IMR-90 (cell line): ENCODE measurements around the gene TRIM40. TPM values are rescaled to one million over a fixed set of nuclear protein-coding genes. Genes with fewer than 3 reads are reported as not detected.

Source experiments
- ATAC-seq: fragments of 200-7000 bp; cut with Tn5 transposase; 2 replicates; pipeline ENCODE4 v1.9.1; 2020; ENCODE audit warnings: low read depth, mild to moderate bottlenecking, moderate library complexity
- BruUV-seq: library from RNA; stranded (reverse); fragments of 400-500 nt; replicated peaks from 2 replicates; lab custom pipeline; 2021; lab: Mats Ljungman, UMichigan
- CTCF ChIA-PET: fragments of 300-600 bp; formaldehyde crosslinking; extraction: SDS; loops from one replicate; lab custom pipeline; 2021; ENCODE audit warnings: antibody characterized with exemption; lab: Yijun Ruan, JAX
- POLR2A ChIA-PET: fragments of 300-600 bp; sonication (Branson Sonifier 250); formaldehyde crosslinking; loops from one replicate; lab custom pipeline; 2022; ENCODE audit warnings: antibody characterized with exemption; ENCODE audit not compliant: unreplicated experiment; lab: Charles Lee
- DNase-seq: peaks from one replicate; pipeline ENCODE4 v3.0.0; 2013
- H2AFZ ChIP-seq: replicated peaks from 2 replicates; pipeline ENCODE3; 2013; ENCODE audit warnings: low read length, mild to moderate bottlenecking; ENCODE audit not compliant: poor library complexity
- H2AK5ac ChIP-seq: 2 replicates; pipeline ENCODE4 v1.6.1; 2013; ENCODE audit warnings: low read depth, low read length, inconsistent platforms
- H2AK9ac ChIP-seq: replicated peaks from 2 replicates; pipeline ENCODE3; 2013; ENCODE audit warnings: mild to moderate bottlenecking, low read depth, low read length, moderate library complexity; ENCODE audit not compliant: poor library complexity
- H2BK120ac ChIP-seq: 2 replicates; pipeline ENCODE4 v1.6.1; 2013; ENCODE audit warnings: low read depth, low read length, inconsistent platforms
- H2BK15ac ChIP-seq: 3 replicates; pipeline ENCODE4 v1.6.1; 2013; ENCODE audit warnings: low read depth, low read length, inconsistent platforms
- H2BK20ac ChIP-seq: 2 replicates; pipeline ENCODE4 v1.6.1; 2013; ENCODE audit warnings: low read depth, mild to moderate bottlenecking, inconsistent platforms, low read length, moderate library complexity
- H2BK5ac ChIP-seq: 2 replicates; pipeline ENCODE4 v1.6.1; 2013; ENCODE audit warnings: mild to moderate bottlenecking, low read depth, low read length, inconsistent platforms; ENCODE audit not compliant: poor library complexity, severe bottlenecking
- H3K14ac ChIP-seq: replicated peaks from 2 replicates; pipeline ENCODE4 v1.6.1; 2013; ENCODE audit warnings: low read depth, low read length, inconsistent platforms
- H3K18ac ChIP-seq: 2 replicates; pipeline ENCODE4 v1.6.1; 2013; ENCODE audit warnings: low read depth, low read length, control low read depth
- H3K23ac ChIP-seq: 2 replicates; pipeline ENCODE4 v1.6.1; 2013; ENCODE audit warnings: low read depth, low read length, inconsistent platforms
- H3K27ac ChIP-seq: 2 replicates; pipeline ENCODE4 v1.5.1; 2013; ENCODE audit warnings: mild to moderate bottlenecking, control low read depth, low read length; ENCODE audit not compliant: insufficient read depth
- H3K27me3 ChIP-seq: 2 replicates; pipeline ENCODE4 v1.6.1; 2013; ENCODE audit warnings: low read length; ENCODE audit not compliant: control insufficient read depth, insufficient read depth
- H3K36me3 ChIP-seq: 2 replicates; pipeline ENCODE4 v1.6.1; 2013; ENCODE audit warnings: low read length, mixed read lengths; ENCODE audit not compliant: control insufficient read depth, insufficient read depth
- H3K4ac ChIP-seq: 2 replicates; pipeline ENCODE4 v1.6.1; 2013; ENCODE audit warnings: low read depth, low read length, inconsistent platforms
- H3K4me1 ChIP-seq: 2 replicates; pipeline ENCODE4 v1.6.1; 2013; ENCODE audit warnings: low read length, mixed read lengths; ENCODE audit not compliant: control insufficient read depth, insufficient read depth
- H3K4me2 ChIP-seq: 2 replicates; pipeline ENCODE4 v1.6.1; 2013; ENCODE audit warnings: low read depth, mild to moderate bottlenecking, control low read depth, low read length, moderate library complexity
- H3K4me3 ChIP-seq: 2 replicates; pipeline ENCODE4 v1.5.1; 2013; ENCODE audit warnings: low read depth, mild to moderate bottlenecking, control low read depth, low read length, moderate library complexity; ENCODE audit not compliant: insufficient read depth
- H3K56ac ChIP-seq: 2 replicates; pipeline ENCODE4 v1.6.1; 2013; ENCODE audit warnings: low read length, inconsistent platforms; ENCODE audit not compliant: insufficient read depth; ENCODE audit errors: extremely low read depth
- H3K79me1 ChIP-seq, 2 experiments: 2 replicates each; pipeline ENCODE4 v1.6.1; 2013; ENCODE audit warnings: low read length in 2 of 2, inconsistent platforms in 1 of 2, low read depth in 1 of 2
- H3K9ac ChIP-seq: 2 replicates; pipeline ENCODE4 v1.6.1; 2013; ENCODE audit warnings: low read depth, low read length, control low read depth
- H3K9me1 ChIP-seq: 2 replicates; pipeline ENCODE4 v1.6.1; 2013; ENCODE audit warnings: low read length, inconsistent platforms; ENCODE audit not compliant: insufficient read depth
- H3K9me3 ChIP-seq: 2 replicates; pipeline ENCODE4 v1.6.1; 2013; ENCODE audit warnings: low read length; ENCODE audit not compliant: control insufficient read depth, insufficient read depth
- H4K20me1 ChIP-seq: 2 replicates; pipeline ENCODE4 v1.6.1; 2013; ENCODE audit warnings: low read length, inconsistent platforms; ENCODE audit not compliant: insufficient read depth
- H4K5ac ChIP-seq: 2 replicates; pipeline ENCODE4 v1.6.1; 2013; ENCODE audit warnings: mild to moderate bottlenecking, low read depth, low read length, control low read depth
- H4K8ac ChIP-seq, 2 experiments: 2 replicates each; pipeline ENCODE4 v1.6.1; 2013; ENCODE audit warnings: low read depth in 2 of 2, low read length in 2 of 2, control low read depth in 1 of 2, inconsistent platforms in 1 of 2
- H4K91ac ChIP-seq: 2 replicates; pipeline ENCODE4 v1.6.1; 2013; ENCODE audit warnings: low read depth, low read length, inconsistent platforms; ENCODE audit not compliant: insufficient read depth
- BHLHE40 ChIP-seq: fragments of 150-350 bp; IDR thresholded peaks from 2 replicates; pipeline ENCODE4 v1.6.1; 2016; ENCODE audit warnings: mild to moderate bottlenecking, low read depth, low read length
- SMC3 ChIP-seq: fragments of 150-350 bp; IDR thresholded peaks from 2 replicates; pipeline ENCODE4 v1.6.1; 2016; ENCODE audit warnings: low read depth, mild to moderate bottlenecking, antibody characterized with exemption, low read length, moderate library complexity
- WGBS, 2 experiments: methylation state at CpG; one replicate each; pipeline versions ENCODE4 v1.1.5 to v1.1.7; 2013; ENCODE audit warnings: missing lambda C conversion rate in 2 of 2; ENCODE audit not compliant: insufficient read length in 1 of 2; ENCODE audit errors: extremely low coverage in 2 of 2; 5-methylcytosine and 5-hydroxymethylcytosine counted together
- dilution Hi-C: fragments of 300-500 bp; cut with HindIII; formaldehyde crosslinking; loops from one replicate; pipeline ENCODE4 v1.14.3; 2018; ENCODE audit warnings: low sequenced_read_pairs; ENCODE audit not compliant: unreplicated experiment
- in situ Hi-C: fragments of 300-500 bp; cut with MboI; formaldehyde crosslinking; loops from 3 replicates; pipeline ENCODE4 v1.14.3; 2019; ENCODE audit warnings: low sequenced_read_pairs, inconsistent platforms, mixed read lengths
- intact Hi-C: fragments of 100-400 bp; cut with micrococcal nuclease; formaldehyde crosslinking; loops from 2 replicates; pipeline ENCODE4 v1.10.0; 2022
- polyA plus RNA-seq, 3 experiments: library from polyadenylated mRNA; depleted of rRNA; stranded (reverse); fragments of >200 nt; gene quantifications; 2 replicates each; pipeline ENCODE4 v1.2.3, GENCODE V29; 2012; ENCODE audit warnings: low replicate concordance in 1 of 3
- total RNA-seq: library from RNA; depleted of rRNA; stranded (reverse); fragments of >200 nt; gene quantifications from 2 replicates; pipeline ENCODE4 v1.2.3, GENCODE V29; 2012

Gene TRIM40
- total and polyA plus RNA-seq, 2 of the 4 experiments (the other 2 are of a cell fraction) = not detected

DNA sequence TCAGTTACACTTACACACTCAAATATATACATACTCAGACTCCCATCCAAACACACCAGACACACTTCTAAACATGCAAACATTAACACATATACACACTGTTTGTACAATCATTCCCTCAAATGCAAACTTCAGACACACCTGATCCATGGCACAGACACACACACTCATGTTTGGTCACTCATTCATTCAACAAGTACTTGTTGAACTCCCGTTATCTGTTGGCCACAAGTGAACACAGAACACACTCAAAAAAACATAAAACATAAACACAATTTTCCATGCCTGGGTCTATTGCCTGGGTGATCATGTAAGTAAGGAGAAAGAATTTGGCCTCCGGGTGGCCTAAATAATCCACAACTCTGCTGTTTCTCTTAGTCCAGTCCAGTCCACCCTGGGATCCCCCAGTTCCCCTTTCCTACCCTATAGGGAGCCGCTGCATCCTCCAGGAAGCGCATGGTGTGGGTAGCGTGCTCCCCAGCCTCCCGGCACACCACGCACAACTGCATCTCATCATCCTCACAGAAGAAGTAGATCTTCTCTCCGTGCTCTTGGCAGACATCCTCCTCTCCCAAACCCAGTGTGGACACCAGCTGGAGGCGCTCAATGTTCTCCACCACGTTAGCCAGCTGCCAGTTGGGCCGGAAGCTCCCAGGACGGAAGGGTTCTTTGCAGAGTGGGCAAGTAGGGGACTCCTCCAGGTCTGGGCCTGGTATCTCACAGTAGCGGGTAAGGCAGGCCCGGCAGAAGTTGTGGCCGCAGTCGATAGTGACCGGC is 24.3 kb downstream of the TRIM40 start:
- Histone ChIP-seq H2AK9ac (no peak overlapping the region), H2AFZ (no peak overlapping the region), H3K23ac (no peak overlapping the region), H3K79me1 (no peaks in the 10 kb centered on the region), H3K4me2 (no peak overlapping the region), H2BK20ac (no peak overlapping the region), H3K27me3 (peaks cover 27% of the 10 kb centered on the region; the same call in 1 of the 2 replicates), H2BK15ac (no peak overlapping the region), H4K20me1 (no peaks in the 10 kb centered on the region), H4K8ac (no peak overlapping the region), H3K56ac (no peak overlapping the region), H3K9me3 (no peaks in the 10 kb centered on the region), H3K14ac (no peak overlapping the region), H2BK5ac (no peak overlapping the region), H2AK5ac (no peak overlapping the region), H3K9ac (no peak overlapping the region), H4K5ac (no peak overlapping the region), H3K4ac (no peak overlapping the region), H3K4me3 (no peak overlapping the region), H3K27ac (no peak overlapping the region), H4K91ac (no peak overlapping the region), H2BK120ac (no peak overlapping the region), H3K18ac (no peak overlapping the region), H3K4me1 (no peaks in the 10 kb centered on the region), H3K9me1 (no peaks in the 10 kb centered on the region), H3K36me3 (no peaks in the 10 kb centered on the region)
- 78% methylated on average over 6 of the region's 17 CpGs; no CpG with 5 or more reads in 1 of the 2 experiments for WGBS, 2 experiments
- BruUV-seq = no TSS peak
- ChIA-PET POLR2A (no interaction called here), CTCF (no interaction called here)
- TF ChIP-seq BHLHE40 (no peak), SMC3 (no peak)
- intact Hi-C loops (no loop called here), in situ Hi-C loops (no loop called here), dilution Hi-C loops (no loop called here)
- DNase-seq (no peak), ATAC-seq (no peak)
